Body of pancreas (tissue), 4 donors: ENCODE results near the gene ERC1.

Source experiments
- CTCF ChIP-seq, 7 experiments: fragments of 450-650 bp in 4 of 7; fragments of 200-600 bp in 3 of 7; sonication (generic) in 3 of 7; IDR thresholded peaks; one replicate each; pipeline ENCODE4 v1.5.1; 2016 to 2019; ENCODE audit warnings: antibody characterized with exemption in 7 of 7
- POLR2A ChIP-seq, 3 donors: fragments of 450-650 bp; IDR thresholded peaks; one replicate each; pipeline ENCODE4 v1.6.1; 2016; ENCODE audit warnings: antibody characterized with exemption in 3 of 3, mild to moderate bottlenecking in 2 of 3

GRCh38 chr12:1108276-1108675 lies 117.3 kb downstream of the ERC1 start:
- TF ChIP-seq CTCF (IDR thresholded peaks at IDR 0.05) (no peak), POLR2A (IDR thresholded peaks at IDR 0.05) (no peak)
